H1 (cell line): ENCODE results near the gene OGDH. TPM values are rescaled to one million over a fixed set of nuclear protein-coding genes. Genes with fewer than 3 reads are reported as not detected.

ENCODE experiments used
- CTCF ChIA-PET: fragments of 300-600 bp; sonication (Branson Sonifier 250); formaldehyde crosslinking; loops from one replicate; lab custom pipeline; 2021; ENCODE audit not compliant: partially characterized antibody; lab: Charles Lee
- POLR2A ChIA-PET: fragments of 300-600 bp; sonication (Branson Sonifier 250); formaldehyde crosslinking; loops from one replicate; lab custom pipeline; 2021; ENCODE audit warnings: inconsistent platforms; ENCODE audit not compliant: partially characterized antibody; lab: Charles Lee
- DNase-seq, 2 experiments: peaks; one replicate each; pipeline versions ENCODE4 v3.0.0 to v3.0.0-alpha.2; 2010 to 2022; ENCODE audit warnings: low spot score in 2 of 2, low read depth in 1 of 2, mixed read lengths in 1 of 2
- FAIRE-seq: peaks from 2 replicates; lab custom pipeline; 2011; peaks lifted over from hg19 to GRCh38; lab: Jason Lieb, UNC
- H2AFZ ChIP-seq: 2 replicates; pipeline ENCODE4 v1.8.1; 2012; ENCODE audit warnings: low read length, inconsistent platforms
- H2AK5ac ChIP-seq: 2 replicates; pipeline ENCODE4 v1.6.1; 2013; ENCODE audit warnings: low read depth, low read length
- H2BK120ac ChIP-seq: replicated peaks from 2 replicates; pipeline ENCODE3; 2013; ENCODE audit warnings: low read depth, low read length, inconsistent platforms
- H2BK12ac ChIP-seq: 2 replicates; pipeline ENCODE4 v1.6.1; 2013; ENCODE audit warnings: low read depth, low read length
- H2BK15ac ChIP-seq: 2 replicates; pipeline ENCODE4 v1.6.1; 2013; ENCODE audit warnings: low read length
- H2BK20ac ChIP-seq: 2 replicates; pipeline ENCODE4 v1.6.1; 2013; ENCODE audit warnings: low read length
- H2BK5ac ChIP-seq: 2 replicates; pipeline ENCODE4 v1.6.1; 2013; ENCODE audit warnings: low read depth, low read length
- H3K14ac ChIP-seq: 2 replicates; pipeline ENCODE4 v1.6.1; 2013; ENCODE audit warnings: inconsistent platforms; ENCODE audit not compliant: insufficient read length
- H3K18ac ChIP-seq: 2 replicates; pipeline ENCODE4 v1.6.1; 2013; ENCODE audit warnings: low read length; ENCODE audit errors: extremely low read depth
- H3K23ac ChIP-seq: 2 replicates; pipeline ENCODE4 v1.6.1; 2013; ENCODE audit warnings: inconsistent platforms; ENCODE audit not compliant: insufficient read length
- H3K23me2 ChIP-seq: 2 replicates; pipeline ENCODE4 v1.6.1; 2013; ENCODE audit warnings: low read depth, low read length
- H3K27ac ChIP-seq: 2 replicates; pipeline ENCODE4 v1.6.1; 2011; ENCODE audit warnings: low read depth, low read length, inconsistent platforms
- H3K27me3 ChIP-seq, 4 experiments: replicated peaks in 1 of 4; 1 replicate in 1 of 4; 2 replicates in 3 of 4; pipeline versions ENCODE4 v1.6.1 to v1.8.1; 2011 to 2013; ENCODE audit warnings: low read length in 3 of 4, mild to moderate bottlenecking in 3 of 4, inconsistent platforms in 2 of 4, mixed read lengths in 2 of 4, moderate library complexity in 1 of 4; ENCODE audit not compliant: control insufficient read depth in 3 of 4, insufficient read depth in 3 of 4; ENCODE audit errors: extremely low read depth in 1 of 4
- H3K36me3 ChIP-seq, 4 experiments: 2 replicates each; pipeline versions ENCODE4 v1.6.1 to v1.8.1; 2011 to 2013; ENCODE audit warnings: mild to moderate bottlenecking in 4 of 4, low read length in 3 of 4, moderate library complexity in 2 of 4, control low read depth in 1 of 4, inconsistent platforms in 1 of 4; ENCODE audit not compliant: insufficient read depth in 4 of 4, control insufficient read depth in 2 of 4
- H3K4ac ChIP-seq: replicated peaks from 2 replicates; pipeline ENCODE3; 2013; ENCODE audit warnings: low read length, low read depth, mixed read lengths, inconsistent platforms; ENCODE audit not compliant: insufficient read length
- H3K4me1 ChIP-seq, 4 experiments: replicated peaks in 1 of 4; 1 replicate in 1 of 4; 2 replicates in 3 of 4; pipeline versions ENCODE4 v1.6.1 to v1.8.1; 2011 to 2013; ENCODE audit warnings: low read length in 3 of 4, inconsistent platforms in 2 of 4, mixed read lengths in 1 of 4; ENCODE audit not compliant: insufficient read depth in 4 of 4, control insufficient read depth in 3 of 4
- H3K4me2 ChIP-seq, 2 experiments: 2 replicates each; pipeline versions ENCODE4 v1.6.1 to v1.8.1; 2011 to 2013; ENCODE audit warnings: low read depth in 2 of 2, low read length in 2 of 2, control low read depth in 1 of 2, inconsistent platforms in 1 of 2, mild to moderate bottlenecking in 1 of 2; ENCODE audit not compliant: insufficient read depth in 1 of 2
- H3K4me3 ChIP-seq, 4 experiments: fragments of 200-600, 300-600 bp in 1 of 4; sonication (generic), shearing (Covaris generic), sonication (Bioruptor Twin) in 1 of 4; 2 replicates each; pipeline versions ENCODE4 v1.5.1 to v1.8.1; 2011 to 2016; ENCODE audit warnings: low read length in 4 of 4, low read depth in 3 of 4, control low read depth in 2 of 4, inconsistent platforms in 2 of 4, mild to moderate bottlenecking in 2 of 4, mixed read lengths in 1 of 4, moderate library complexity in 1 of 4; ENCODE audit not compliant: insufficient read depth in 2 of 4; ENCODE audit errors: extremely low read depth in 1 of 4
- H3K56ac ChIP-seq: replicated peaks from 2 replicates; pipeline ENCODE3; 2013; ENCODE audit warnings: low read depth, mild to moderate bottlenecking, mixed read lengths, low read length, inconsistent platforms; ENCODE audit not compliant: insufficient read length
- H3K79me1 ChIP-seq: 2 replicates; pipeline ENCODE4 v1.6.1; 2013; ENCODE audit warnings: low read depth, low read length, control low read depth
- H3K79me2 ChIP-seq, 2 experiments: 2 replicates each; pipeline versions ENCODE4 v1.6.1 to v1.8.1; 2012 to 2013; ENCODE audit warnings: low read length in 2 of 2, mild to moderate bottlenecking in 2 of 2, inconsistent platforms in 1 of 2; ENCODE audit not compliant: insufficient read depth in 2 of 2, control insufficient read depth in 1 of 2
- H3K9ac ChIP-seq, 4 experiments: replicated peaks in 1 of 4; 1 replicate in 1 of 4; 2 replicates in 3 of 4; pipeline versions ENCODE4 v1.6.1 to v1.8.1; 2011 to 2013; ENCODE audit warnings: low read depth in 3 of 4, low read length in 3 of 4, control low read depth in 2 of 4, mild to moderate bottlenecking in 2 of 4, moderate library complexity in 2 of 4, inconsistent platforms in 1 of 4; ENCODE audit errors: extremely low read depth in 1 of 4
- H3K9me3 ChIP-seq, 2 experiments: 2 replicates each; pipeline versions ENCODE4 v1.6.1 to v1.8.1; 2012 to 2013; ENCODE audit warnings: mild to moderate bottlenecking in 2 of 2, moderate library complexity in 2 of 2, control low read depth in 1 of 2, inconsistent platforms in 1 of 2, low read depth in 1 of 2, low read length in 1 of 2, mixed read lengths in 1 of 2; ENCODE audit not compliant: insufficient read depth in 2 of 2
- H4K20me1 ChIP-seq, 2 experiments: replicated peaks in 1 of 2; 2 replicates each; pipeline versions ENCODE3 to v1.8.1; 2011 to 2013; ENCODE audit warnings: inconsistent platforms in 2 of 2, low read length in 2 of 2, mild to moderate bottlenecking in 1 of 2; ENCODE audit not compliant: insufficient read depth in 2 of 2, control insufficient read depth in 1 of 2
- H4K5ac ChIP-seq: 2 replicates; pipeline ENCODE4 v1.6.1; 2013; ENCODE audit warnings: low read length, low read depth, mixed read lengths, inconsistent platforms; ENCODE audit not compliant: insufficient read length
- H4K8ac ChIP-seq: 2 replicates; pipeline ENCODE4 v1.8.0; 2013; ENCODE audit warnings: mild to moderate bottlenecking, moderate library complexity, low read length, inconsistent platforms; ENCODE audit not compliant: insufficient read depth; ENCODE audit errors: extremely low read depth
- H4K91ac ChIP-seq: replicated peaks from 2 replicates; pipeline ENCODE3; 2013; ENCODE audit warnings: low read length, mixed read lengths, inconsistent platforms; ENCODE audit not compliant: insufficient read length
- BRCA1 ChIP-seq: IDR thresholded peaks from 2 replicates; pipeline ENCODE4 v1.6.1; 2012; ENCODE audit warnings: low read depth, low read length, improper control_type of control experiment
- GTF2F1 ChIP-seq: IDR thresholded peaks from 2 replicates; pipeline ENCODE4 v1.6.1; 2012; ENCODE audit warnings: low read depth, low read length, improper control_type of control experiment, borderline replicate concordance
- JUND ChIP-seq: IDR thresholded peaks from 2 replicates; pipeline ENCODE4 v1.6.1; 2011; ENCODE audit warnings: mild to moderate bottlenecking, improper control_type of control experiment, low read length
- KDM4A ChIP-seq: IDR thresholded peaks from one replicate; pipeline ENCODE4 v1.7.1; 2012; ENCODE audit warnings: low read depth, mild to moderate bottlenecking, moderate library complexity, low read length, inconsistent platforms; ENCODE audit not compliant: severe bottlenecking
- POLR2A ChIP-seq, 2 experiments: IDR thresholded peaks; 1 replicate in 1 of 2; 2 replicates in 1 of 2; pipeline ENCODE4 v1.6.1; 2011; ENCODE audit warnings: low read depth in 2 of 2, low read length in 2 of 2, mild to moderate bottlenecking in 2 of 2; ENCODE audit errors: control extremely low read depth in 1 of 2
- RBBP5 ChIP-seq: IDR thresholded peaks from 2 replicates; pipeline ENCODE4 v1.7.1; 2012; ENCODE audit warnings: low read depth, mild to moderate bottlenecking, inconsistent platforms, low read length, moderate library complexity, borderline replicate concordance
- RNF2 ChIP-seq: fragments of 200-900, 300-1000 bp; sonication (generic); IDR thresholded peaks from 2 replicates; pipeline ENCODE4 v1.7.1; 2016; ENCODE audit warnings: borderline replicate concordance, low read depth, mild to moderate bottlenecking, antibody characterized with exemption, low read length; ENCODE audit not compliant: poor library complexity, severe bottlenecking; ENCODE audit errors: missing control alignments
- SAP30 ChIP-seq: fragments of 300-600 bp; sonication (generic); IDR thresholded peaks from 2 replicates; pipeline ENCODE4 v1.7.1; 2012; ENCODE audit warnings: low read length, moderate library complexity, mild to moderate bottlenecking, inconsistent platforms; ENCODE audit not compliant: insufficient read depth, insufficient replicate concordance
- TAF1 ChIP-seq: IDR thresholded peaks from 2 replicates; pipeline ENCODE4 v1.6.1; 2011; ENCODE audit warnings: mild to moderate bottlenecking, low read depth, low read length
- TBP ChIP-seq: IDR thresholded peaks from 2 replicates; pipeline ENCODE4 v1.6.1; 2011; ENCODE audit warnings: low read depth, low read length, improper control_type of control experiment
- WGBS, 2 experiments: shearing (Covaris generic) in 1 of 2; methylation state at CpG; one replicate each; pipeline versions ENCODE4 v1.1.6 to v1.1.7; 2013 to 2015; ENCODE audit warnings: low lambda C conversion rate in 2 of 2, mixed read lengths in 2 of 2, inconsistent platforms in 1 of 2, low coverage in 1 of 2, missing lambda C conversion rate in 1 of 2; ENCODE audit not compliant: insufficient replicate concordance in 2 of 2, insufficient coverage in 1 of 2, insufficient read length in 1 of 2; ENCODE audit errors: extremely low coverage in 1 of 2, missing lambda C conversion rate in 1 of 2; 5-methylcytosine and 5-hydroxymethylcytosine counted together
- polyA plus RNA-seq, 7 experiments: library from polyadenylated mRNA; depleted of rRNA in 3 of 7; stranded (reverse) in 5 of 7; unstranded in 2 of 7; fragments of >200 nt in 5 of 7; fragments of 200-250 nt in 2 of 7; gene quantifications; 1 replicate in 5 of 7; 2 replicates in 1 of 7; 4 replicates in 1 of 7; pipeline versions ENCODE4 v1.2.1 to v1.2.3, GENCODE V29; 2011 to 2013; ENCODE audit warnings: missing spikeins in 2 of 7, mixed read lengths in 2 of 7
- total RNA-seq: library from RNA; stranded (reverse); fragmentation: NEBNext Ultra II Directional; extraction: Animal tissue kit (Norgen Biotek cat#: 25700); gene quantifications from 2 replicates; pipeline ENCODE4 v1.2.1, GENCODE V29; 2021

Gene OGDH
- total and polyA plus RNA-seq, 2 of the 8 experiments (the other 6 are each of a cell fraction or from before 2014, with no cell fraction given): 71.6 to 91.6 TPM

GRCh38 chr7:44716205-44716604 is 109.8 kb downstream of the OGDH start:
- Histone ChIP-seq H3K14ac (no peak overlapping the region), H2BK120ac (no peak overlapping the region), H2AFZ (no peak overlapping the region), H4K5ac (no peak overlapping the region), H3K9me3 (peaks cover 0 to 10% of the 10 kb centered on the region in 2 experiments; a peak in 1 of 4 replicates), H3K23me2 (no peaks in the 10 kb centered on the region), H3K36me3 (no peaks in the 10 kb centered on the region), H3K9ac (no peak overlapping the region), H4K8ac (no peak overlapping the region), H3K4me1 (no peaks in the 10 kb centered on the region), H3K79me2 (no peaks in the 10 kb centered on the region), H3K79me1 (no peaks in the 10 kb centered on the region), H3K27ac (no peak overlapping the region), H2BK20ac (no peak overlapping the region), H3K4me3 (no peak overlapping the region), H2BK12ac (no peak overlapping the region), H2BK15ac (no peak overlapping the region), H4K20me1 (no peaks in the 10 kb centered on the region), H3K18ac (no peak overlapping the region), H3K27me3 (no peaks in the 10 kb centered on the region), H3K4ac (no peak overlapping the region), H2AK5ac (no peak overlapping the region), H2BK5ac (no peak overlapping the region), H3K4me2 (no peak overlapping the region), H3K23ac (no peak overlapping the region), H3K56ac (no peak overlapping the region), H4K91ac (no peak overlapping the region)
- DNase-seq (no peak), FAIRE-seq (no peak)
- CTCF ChIA-PET: interaction anchor here (1.0 kb wide), 1 partner anchor 64 kb away, joined by 3 read pairs; no protein-coding TSS in a partner anchor
- WGBS, 2 experiments: 98% methylated on average over 3 of the region's 3 CpGs; no CpG with 5 or more reads in 1 of the 2 experiments
- POLR2A ChIA-PET: interaction anchor here (0.8 kb wide), 1 partner anchor 33 kb away, joined by 3 read pairs; no protein-coding TSS in a partner anchor
- TF ChIP-seq POLR2A (IDR thresholded peaks at IDR 0.05; ENCODE audit: control extremely low read depth in 1 of 2, low read depth in 2 of 2, low read length in 2 of 2) (no peak), BRCA1 (no peak), KDM4A (no peak), SAP30 (no peak), RBBP5 (no peak), GTF2F1 (no peak), TBP (no peak), TAF1 (no peak), RNF2 (no peak), JUND (no peak)
